Fibroblast of the aortic adventitia (primary cell): ENCODE measurements around the gene KCND1. TPM values are rescaled to one million over a fixed set of nuclear protein-coding genes. Genes with fewer than 3 reads are reported as not detected.
A peak's percentile ranks its signal among the peaks of the same experiment; 100 is the strongest.

Source experiments
- DNase-seq: peaks from one replicate; pipeline ENCODE4 v3.0.0-alpha.2; 2010; ENCODE audit warnings: low read depth
- H3K4me3 ChIP-seq: 2 replicates; pipeline ENCODE4 v1.5.1; 2011; ENCODE audit warnings: low read depth, mild to moderate bottlenecking, control low read depth, low read length, moderate library complexity
- total RNA-seq: library from RNA; depleted of rRNA; stranded (reverse); fragments of >200 nt; gene quantifications from 2 replicates; pipeline ENCODE4 v1.2.3, GENCODE V29; 2012; ENCODE audit warnings: low replicate concordance
- TF ChIP-seq, protein P1 (sequence below): IDR thresholded peaks from 2 replicates; pipeline ENCODE4 v1.5.1; 2011; ENCODE audit warnings: mild to moderate bottlenecking, low read length, control low read depth, inconsistent platforms; ENCODE audit not compliant: insufficient read depth

Gene KCND1
- total RNA-seq, 1 donor, result 0.81 TPM

DNA sequence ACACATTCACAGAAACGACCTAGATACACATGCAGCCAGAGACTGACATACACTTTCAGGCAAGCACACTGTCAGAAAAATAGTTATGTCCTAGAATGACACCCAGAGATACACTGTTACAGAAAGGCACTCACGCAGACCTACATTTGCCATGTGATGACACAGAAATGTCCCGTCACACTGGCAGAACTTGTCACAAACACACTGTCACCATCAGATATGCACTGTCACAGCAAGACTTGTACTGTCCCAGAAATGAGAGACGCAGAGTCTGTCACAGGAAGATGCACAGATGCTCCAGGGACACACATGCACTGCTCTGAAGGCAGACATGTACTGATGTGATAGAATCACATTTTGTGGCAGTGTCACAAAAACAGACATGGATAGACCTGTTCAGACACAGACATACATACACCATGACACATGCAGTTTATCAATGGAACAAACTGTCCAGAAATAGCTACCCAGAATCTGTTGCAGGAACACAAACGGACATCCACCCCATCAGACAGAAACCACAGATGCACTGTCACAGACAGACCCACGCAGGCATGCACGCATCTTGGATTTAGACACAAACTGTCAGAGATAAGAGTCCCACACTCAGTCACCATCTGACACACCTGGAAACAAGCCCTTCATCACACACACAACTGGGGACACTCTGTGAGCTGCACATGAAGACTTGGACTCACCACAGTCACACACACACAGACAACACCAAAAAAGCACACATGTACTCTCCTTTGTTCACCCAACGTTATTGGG lies 51.5 kb downstream of the KCND1 start:
- no peak for DNase-seq
- no peak overlapping the region for H3K4me3 ChIP-seq
- TF ChIP-seq, protein P1, sequence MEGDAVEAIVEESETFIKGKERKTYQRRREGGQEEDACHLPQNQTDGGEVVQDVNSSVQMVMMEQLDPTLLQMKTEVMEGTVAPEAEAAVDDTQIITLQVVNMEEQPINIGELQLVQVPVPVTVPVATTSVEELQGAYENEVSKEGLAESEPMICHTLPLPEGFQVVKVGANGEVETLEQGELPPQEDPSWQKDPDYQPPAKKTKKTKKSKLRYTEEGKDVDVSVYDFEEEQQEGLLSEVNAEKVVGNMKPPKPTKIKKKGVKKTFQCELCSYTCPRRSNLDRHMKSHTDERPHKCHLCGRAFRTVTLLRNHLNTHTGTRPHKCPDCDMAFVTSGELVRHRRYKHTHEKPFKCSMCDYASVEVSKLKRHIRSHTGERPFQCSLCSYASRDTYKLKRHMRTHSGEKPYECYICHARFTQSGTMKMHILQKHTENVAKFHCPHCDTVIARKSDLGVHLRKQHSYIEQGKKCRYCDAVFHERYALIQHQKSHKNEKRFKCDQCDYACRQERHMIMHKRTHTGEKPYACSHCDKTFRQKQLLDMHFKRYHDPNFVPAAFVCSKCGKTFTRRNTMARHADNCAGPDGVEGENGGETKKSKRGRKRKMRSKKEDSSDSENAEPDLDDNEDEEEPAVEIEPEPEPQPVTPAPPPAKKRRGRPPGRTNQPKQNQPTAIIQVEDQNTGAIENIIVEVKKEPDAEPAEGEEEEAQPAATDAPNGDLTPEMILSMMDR, result no peak

DNA sequence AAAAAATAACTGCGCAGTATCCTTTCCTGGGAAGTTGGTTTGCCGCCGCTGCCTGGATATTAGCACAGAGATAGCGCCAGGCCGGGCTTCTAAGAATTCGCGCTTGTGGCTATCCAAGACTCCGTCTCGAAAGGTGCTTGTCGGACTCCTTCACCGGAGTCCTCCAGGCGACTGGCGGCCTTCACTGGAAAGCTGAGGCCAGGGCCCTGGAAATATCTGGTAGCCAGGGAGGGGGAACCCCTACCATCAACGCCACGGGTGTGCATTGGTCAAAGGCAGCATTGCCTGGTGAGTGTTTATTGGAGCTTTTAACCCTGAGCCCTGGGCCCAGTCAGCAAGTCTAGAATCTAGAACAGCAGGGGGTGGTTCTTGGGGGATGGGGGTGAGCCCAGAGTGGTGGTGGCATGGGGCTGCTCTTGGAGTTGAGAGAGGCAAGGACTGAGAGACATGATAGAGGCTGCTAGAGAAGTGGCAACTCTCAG lies 52.2 kb downstream of the KCND1 start:
- TF ChIP-seq, protein P1, result no peak
- H3K4me3 ChIP-seq, result no peak overlapping the region
- no peak for DNase-seq

DNA sequence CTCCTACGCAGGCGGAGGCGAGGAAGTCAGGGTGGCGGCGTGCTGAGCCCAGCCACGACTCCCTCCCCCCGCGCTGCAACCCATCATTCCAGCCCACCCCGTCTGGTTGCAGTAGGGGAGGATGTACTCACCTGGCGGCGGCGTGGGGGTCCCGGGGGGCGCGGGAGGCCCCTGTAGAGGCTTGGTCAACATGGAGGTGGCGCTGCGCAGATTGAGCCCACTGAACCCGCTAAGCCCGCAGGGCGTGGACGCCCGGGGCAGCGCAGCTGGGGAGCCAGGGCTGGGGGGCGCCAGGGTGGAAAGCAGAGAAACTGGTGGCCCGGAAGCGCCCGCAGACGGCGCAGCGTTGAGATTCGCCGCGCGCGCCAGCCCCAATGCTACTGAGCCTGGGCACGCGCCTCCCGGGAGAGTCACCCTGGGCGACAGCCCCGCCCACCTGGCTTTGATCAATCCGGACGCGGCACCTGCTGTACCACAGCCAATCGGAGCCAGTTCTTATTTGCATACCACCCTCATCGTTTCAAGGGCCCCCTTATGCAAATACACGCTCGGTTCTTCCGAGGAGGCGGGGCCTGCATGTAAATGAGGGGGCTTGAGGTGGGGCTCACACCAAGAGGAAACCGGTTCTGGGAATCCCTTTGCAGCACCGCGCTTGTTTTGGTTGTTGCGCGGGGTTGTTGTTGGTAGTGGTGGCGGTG lies 52.9 kb downstream of the KCND1 start, which contains the start of gene PIM2:
TSS of gene PIM2 (minus strand) at position 382 of the 698 bp plus-strand sequence. CDS start at position 192, 190 bp downstream.
- TF ChIP-seq, protein P1, result no peak
- peak; percentile 39 for DNase-seq
- H3K4me3 ChIP-seq, result peak within 1 kb of the TSS; percentile 54

DNA sequence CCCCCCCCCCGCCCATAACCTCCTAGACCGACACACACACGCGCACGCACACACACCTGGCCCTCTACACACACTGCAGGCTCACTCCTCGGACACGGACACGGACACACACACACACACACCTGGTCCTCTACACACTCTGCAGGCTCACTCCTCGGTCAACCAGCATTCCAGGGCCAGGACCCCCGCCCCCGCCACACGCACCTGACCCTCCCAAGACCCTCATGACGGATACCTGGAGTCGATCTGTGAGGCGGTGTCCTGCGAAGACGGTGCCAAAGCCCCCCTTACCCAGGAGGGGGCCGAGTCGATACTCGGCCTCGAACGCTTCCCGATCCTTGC lies 53.4 kb downstream of the KCND1 start:
- TF ChIP-seq, protein P1, result no peak
- peak overlapping the region; percentile 54 for H3K4me3 ChIP-seq
- no peak for DNase-seq

DNA sequence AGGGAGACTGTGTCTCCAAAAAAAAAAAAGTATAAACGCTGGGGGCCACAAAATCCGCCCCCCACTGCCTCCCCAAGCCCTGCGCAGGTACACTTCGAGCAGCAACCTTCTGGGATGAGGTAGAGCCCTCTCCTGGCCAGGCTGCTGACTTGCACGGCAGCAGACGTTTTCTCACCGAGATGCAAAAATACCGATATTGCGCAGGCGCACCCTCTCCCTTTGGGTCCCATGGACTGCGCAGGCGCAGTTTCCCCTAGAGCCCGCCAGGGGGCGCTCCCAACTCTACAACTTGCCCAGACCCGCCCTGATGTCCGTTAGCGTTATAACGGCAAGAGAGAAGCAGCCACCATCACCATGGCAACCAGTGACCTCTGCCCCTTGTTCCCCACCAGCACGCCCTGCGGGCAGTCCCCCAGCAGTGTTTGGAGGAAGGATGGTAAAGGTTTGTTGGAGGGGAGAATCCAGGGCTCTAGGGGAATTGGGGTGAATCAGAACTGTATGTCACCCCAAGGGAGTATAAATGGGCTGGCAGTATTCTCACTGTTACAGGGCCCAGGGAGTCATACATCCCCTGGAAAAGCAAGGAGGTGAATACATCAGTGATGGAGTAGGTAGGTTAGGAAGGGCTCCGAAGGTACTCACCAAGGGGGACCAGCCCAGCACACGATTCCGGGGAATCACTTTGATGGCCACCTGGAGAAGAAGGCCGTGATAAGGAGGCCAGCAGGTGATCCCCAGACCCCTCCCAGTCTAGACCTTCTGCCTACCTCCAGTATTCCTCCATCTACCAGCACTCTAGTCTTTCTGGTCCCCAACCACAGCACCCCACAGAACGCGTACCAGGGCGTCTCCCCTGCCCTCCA lies 54.3 kb downstream of the KCND1 start:
- H3K4me3 ChIP-seq, result no peak overlapping the region
- TF ChIP-seq, protein P1, result peak; percentile 81
- DNase-seq, result peak; percentile 86
